Measurements from ENCODE around the gene CDH8. TPM values are rescaled to one million over a fixed set of nuclear protein-coding genes. Genes with fewer than 3 reads are reported as not detected.

Gene CDH8
- polyA plus RNA-seq, 1 experiment = not detected

- peaks cover 14% of the 10 kb centered on the region for H3K9me3 ChIP-seq (ENCODE audit: control insufficient read depth, insufficient read depth, low read length)
- H3K4me3 ChIP-seq (ENCODE audit: low read depth, low read length) = no peak overlapping the region
- ChIA-PET CTCF (no interaction called here), POLR2A (no interaction called here)
- H3K27me3 ChIP-seq (ENCODE audit: control insufficient read depth, insufficient read depth, low read length) = no peaks in the 10 kb centered on the region
- DNase-seq (ENCODE audit: low read depth, low spot score) = no peak
- H3K27ac ChIP-seq (ENCODE audit: low read depth, low read length) = no peak overlapping the region
- no peak for TF ChIP-seq CTCF (IDR thresholded peaks at IDR 0.05; ENCODE audit: low read depth, low read length)
Measured at GRCh38 chr16:61957075-61957855, 79.0 kb downstream of the CDH8 start.

DNA sequence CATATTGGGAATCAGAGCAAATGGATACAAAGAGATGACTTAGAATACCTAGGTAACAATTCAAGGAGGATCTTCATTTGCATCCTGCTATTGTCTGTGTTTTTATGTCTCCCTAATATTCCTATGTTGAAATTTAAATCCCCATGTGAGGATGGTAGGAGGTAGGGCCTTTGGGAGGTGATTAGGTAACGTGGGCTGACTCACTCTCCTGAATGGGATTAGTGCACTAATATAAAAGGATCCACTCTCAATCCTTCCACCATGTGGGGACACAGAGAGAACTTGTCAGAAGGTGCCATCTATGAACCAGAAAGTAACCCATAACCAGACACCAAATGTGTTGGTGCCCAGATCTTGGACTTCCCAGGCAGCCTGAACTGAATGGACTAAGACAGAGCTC is 83.4 kb downstream of the CDH8 start:
- peaks cover 5% of the 10 kb centered on the region; the same call in 1 of the 2 replicates for H3K9me3 ChIP-seq (ENCODE audit: control insufficient read depth, insufficient read depth, low read length)
- no peak overlapping the region for H3K4me3 ChIP-seq (ENCODE audit: low read depth, low read length)
- no peak overlapping the region for H3K27ac ChIP-seq (ENCODE audit: low read depth, low read length)
- no peaks in the 10 kb centered on the region for H3K27me3 ChIP-seq (ENCODE audit: control insufficient read depth, insufficient read depth, low read length)
- DNase-seq (ENCODE audit: low read depth, low spot score) = no peak
- ChIA-PET POLR2A (no interaction called here), CTCF (no interaction called here)
- TF ChIP-seq CTCF (IDR thresholded peaks at IDR 0.05; ENCODE audit: low read depth, low read length) = no peak

DNA sequence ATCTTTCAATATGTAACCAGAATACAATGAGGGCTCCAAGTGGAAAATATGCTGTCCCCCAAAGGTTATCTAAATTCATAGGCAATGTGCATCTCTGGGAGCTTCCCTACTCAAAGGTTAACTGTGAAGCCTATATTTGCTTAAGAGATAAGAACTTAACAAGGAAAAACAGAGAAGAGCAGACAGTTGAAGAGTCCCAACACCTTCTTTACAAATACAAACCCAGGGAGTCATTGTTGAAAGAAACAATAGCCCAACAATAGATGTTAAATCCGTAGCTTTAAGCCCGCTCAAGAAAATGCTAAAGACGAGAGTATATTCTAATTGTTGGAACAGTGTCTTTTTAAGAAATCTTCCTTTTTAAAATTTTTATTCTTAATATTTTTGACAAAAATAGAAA is 87.8 kb downstream of the CDH8 start:
- TF ChIP-seq CTCF (IDR thresholded peaks at IDR 0.05; ENCODE audit: low read depth, low read length) = no peak
- DNase-seq (ENCODE audit: low read depth, low spot score) = no peak
- Histone ChIP-seq H3K27ac (ENCODE audit: low read depth, low read length) (no peak overlapping the region), H3K27me3 (ENCODE audit: control insufficient read depth, insufficient read depth, low read length) (no peaks in the 10 kb centered on the region), H3K4me3 (ENCODE audit: low read depth, low read length) (no peak overlapping the region), H3K9me3 (ENCODE audit: control insufficient read depth, insufficient read depth, low read length) (peaks cover 3% of the 10 kb centered on the region; the same call in 1 of the 2 replicates)
- ChIA-PET POLR2A (no interaction called here), CTCF (no interaction called here)

DNA sequence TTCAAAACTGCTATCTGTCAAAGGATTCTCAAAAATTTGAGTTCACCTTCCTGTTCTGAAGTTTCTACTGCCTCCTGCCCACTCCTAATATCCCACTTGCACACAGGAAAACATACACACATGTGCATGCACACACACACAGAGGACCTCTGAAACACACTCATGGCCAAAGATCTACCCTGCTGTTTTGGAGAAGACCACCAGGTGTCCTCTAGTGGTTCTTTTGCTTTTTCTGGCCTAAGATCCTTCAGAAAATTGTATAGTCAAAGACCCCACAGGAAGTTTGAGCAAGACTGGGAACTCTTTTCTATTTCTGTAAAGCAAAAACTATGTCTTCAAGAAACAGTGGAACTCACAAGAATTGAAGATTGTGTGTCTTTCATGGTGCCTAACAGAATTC is 90.2 kb downstream of the CDH8 start:
- H3K27ac ChIP-seq (ENCODE audit: low read depth, low read length) = no peak overlapping the region
- H3K9me3 ChIP-seq (ENCODE audit: control insufficient read depth, insufficient read depth, low read length) = peaks cover 13% of the 10 kb centered on the region
- DNase-seq (ENCODE audit: low read depth, low spot score) = no peak
- TF ChIP-seq CTCF (IDR thresholded peaks at IDR 0.05; ENCODE audit: low read depth, low read length) = no peak
- CTCF ChIA-PET = no interaction called here
- no peak overlapping the region for H3K4me3 ChIP-seq (ENCODE audit: low read depth, low read length)
- POLR2A ChIA-PET = no interaction called here
- H3K27me3 ChIP-seq (ENCODE audit: control insufficient read depth, insufficient read depth, low read length) = no peaks in the 10 kb centered on the region

- Histone ChIP-seq H3K9me3 (ENCODE audit: control insufficient read depth, insufficient read depth, low read length) (peaks cover 15% of the 10 kb centered on the region), H3K4me3 (ENCODE audit: low read depth, low read length) (no peak overlapping the region), H3K27ac (ENCODE audit: low read depth, low read length) (no peak overlapping the region), H3K27me3 (ENCODE audit: control insufficient read depth, insufficient read depth, low read length) (no peaks in the 10 kb centered on the region)
- POLR2A ChIA-PET = no interaction called here
- no peak for DNase-seq (ENCODE audit: low read depth, low spot score)
- CTCF ChIA-PET = no interaction called here
- no peak for TF ChIP-seq CTCF (IDR thresholded peaks at IDR 0.05; ENCODE audit: low read depth, low read length)
Measured at GRCh38 chr16:61945511-61945910, 90.7 kb downstream of the CDH8 start.
